Endothelial cell (in vitro differentiated cells): ENCODE data around the gene MPHOSPH6. TPM values are rescaled to one million over a fixed set of nuclear protein-coding genes. Genes with fewer than 3 reads are reported as not detected.

Experiments used
- DNase-seq: peaks from one replicate; pipeline ENCODE4 v3.0.0; 2021; ENCODE audit warnings: low spot score
- H3K27ac Mint-ChIP-seq: one replicate; pipeline ENCODE4 v1.8.0; 2021; ENCODE audit warnings: mixed read lengths, inconsistent platforms; ENCODE audit not compliant: unreplicated experiment
- H3K27me3 Mint-ChIP-seq: one replicate; pipeline ENCODE4 v1.8.0; 2021; ENCODE audit warnings: mild to moderate bottlenecking, moderate library complexity, mixed read lengths, inconsistent platforms; ENCODE audit not compliant: unreplicated experiment
- H3K36me3 Mint-ChIP-seq: one replicate; pipeline ENCODE4 v1.8.0; 2021; ENCODE audit warnings: mild to moderate bottlenecking, low read depth, mixed read lengths, inconsistent platforms; ENCODE audit not compliant: unreplicated experiment
- H3K4me1 Mint-ChIP-seq: one replicate; pipeline ENCODE4 v1.8.0; 2021; ENCODE audit warnings: mild to moderate bottlenecking, mixed read lengths, inconsistent platforms; ENCODE audit not compliant: unreplicated experiment
- H3K4me3 Mint-ChIP-seq: one replicate; pipeline ENCODE4 v1.8.0; 2021; ENCODE audit warnings: mild to moderate bottlenecking, mixed read lengths, inconsistent platforms; ENCODE audit not compliant: unreplicated experiment
- H3K9me3 Mint-ChIP-seq: one replicate; pipeline ENCODE4 v1.8.0; 2021; ENCODE audit warnings: mixed read lengths, inconsistent platforms; ENCODE audit not compliant: unreplicated experiment
- CTCF ChIP-seq: fragments of 200-600 bp; sonication (generic); IDR thresholded peaks from one replicate; pipeline ENCODE4 v1.5.0; 2021; ENCODE audit warnings: antibody characterized with exemption; ENCODE audit not compliant: unreplicated experiment
- total RNA-seq: library from RNA; stranded (reverse); fragmentation: NEBNext Ultra II Directional; extraction: Animal tissue kit (Norgen Biotek cat#: 25700); gene quantifications from one replicate; pipeline ENCODE4 v1.2.1, GENCODE V29; 2021; ENCODE audit not compliant: unreplicated experiment

The MPHOSPH6 gene
- total RNA-seq, 1 donor from 2014 or later = 18.5 TPM

GRCh38 chr16:82157534-82157812 is 12.6 kb downstream of the MPHOSPH6 start:
- Mint-ChIP-seq H3K36me3 (peaks cover 18% of the 10 kb centered on the region), H3K27ac (no peak overlapping the region), H3K9me3 (no peaks in the 10 kb centered on the region), H3K4me3 (no peak overlapping the region), H3K27me3 (no peaks in the 10 kb centered on the region), H3K4me1 (no peaks in the 10 kb centered on the region)
- no peak for TF ChIP-seq CTCF
- DNase-seq = no peak

GRCh38 chr16:82156761-82157533 is 13.1 kb downstream of the MPHOSPH6 start:
- H3K36me3 Mint-ChIP-seq = peaks cover 14% of the 10 kb centered on the region
- H3K4me3 Mint-ChIP-seq = no peak overlapping the region
- no peaks in the 10 kb centered on the region for H3K9me3 Mint-ChIP-seq
- DNase-seq = no peak
- no peaks in the 10 kb centered on the region for H3K27me3 Mint-ChIP-seq
- H3K27ac Mint-ChIP-seq = no peak overlapping the region
- TF ChIP-seq CTCF = no peak
- no peaks in the 10 kb centered on the region for H3K4me1 Mint-ChIP-seq

GRCh38 chr16:82152641-82153112 is 17.3 kb downstream of the MPHOSPH6 start:
- no peak for TF ChIP-seq CTCF
- Mint-ChIP-seq H3K4me1 (no peaks in the 10 kb centered on the region), H3K4me3 (no peak overlapping the region), H3K27me3 (peaks cover 2% of the 10 kb centered on the region), H3K27ac (no peak overlapping the region), H3K9me3 (no peaks in the 10 kb centered on the region), H3K36me3 (peaks cover 15% of the 10 kb centered on the region)
- DNase-seq = no peak

- no peaks in the 10 kb centered on the region for H3K4me1 Mint-ChIP-seq
- H3K4me3 Mint-ChIP-seq = no peak overlapping the region
- H3K27ac Mint-ChIP-seq = no peak overlapping the region
Measured at GRCh38 chr16:82152196-82152595, 17.8 kb downstream of the MPHOSPH6 start.

More at GRCh38 chr16:82152196-82152595, 17.8 kb downstream of the MPHOSPH6 start:
- H3K36me3 Mint-ChIP-seq = peaks cover 20% of the 10 kb centered on the region
- H3K9me3 Mint-ChIP-seq = no peaks in the 10 kb centered on the region
- H3K27me3 Mint-ChIP-seq = peaks cover 2% of the 10 kb centered on the region
- TF ChIP-seq CTCF = no peak
- DNase-seq = no peak
